Bronchial epithelial cell (primary cell): ENCODE measurements around the gene CHMP1A. TPM values are rescaled to one million over a fixed set of nuclear protein-coding genes. Genes with fewer than 3 reads are reported as not detected.
"Not testable (repeated sequence)": the region's sequence is repeated elsewhere in the genome, so short reads cannot be mapped to it uniquely, and the experiment has no call there.

Experiments
- DNase-seq: peaks from one replicate; pipeline ENCODE4 v3.0.0-alpha.2; 2010; ENCODE audit warnings: low read depth
- FAIRE-seq: peaks from 2 replicates; lab custom pipeline; 2011; peaks lifted over from hg19 to GRCh38; lab: Jason Lieb, UNC
- H3K27me3 ChIP-seq: 2 replicates; pipeline ENCODE4 v1.5.1; 2011; ENCODE audit warnings: low read length; ENCODE audit not compliant: control insufficient read depth, insufficient read depth
- H3K36me3 ChIP-seq: 2 replicates; pipeline ENCODE4 v1.5.1; 2011; ENCODE audit warnings: low read length; ENCODE audit not compliant: control insufficient read depth, insufficient read depth
- H3K4me3 ChIP-seq: 2 replicates; pipeline ENCODE4 v1.5.1; 2011; ENCODE audit warnings: mild to moderate bottlenecking, low read depth, low read length, control low read depth
- total RNA-seq: library from RNA; depleted of rRNA; stranded (reverse); fragments of >200 nt; gene quantifications from 2 replicates; pipeline ENCODE4 v1.2.1, GENCODE V29; 2014
- TF ChIP-seq, protein P1 (sequence below): IDR thresholded peaks from 2 replicates; pipeline ENCODE4 v1.5.1; 2011; ENCODE audit warnings: mild to moderate bottlenecking, moderate library complexity, low read length, control low read depth, inconsistent platforms; ENCODE audit not compliant: insufficient read depth, severe bottlenecking

Gene CHMP1A
- total RNA-seq, 1 donor from 2014 or later, result 101 TPM

DNA sequence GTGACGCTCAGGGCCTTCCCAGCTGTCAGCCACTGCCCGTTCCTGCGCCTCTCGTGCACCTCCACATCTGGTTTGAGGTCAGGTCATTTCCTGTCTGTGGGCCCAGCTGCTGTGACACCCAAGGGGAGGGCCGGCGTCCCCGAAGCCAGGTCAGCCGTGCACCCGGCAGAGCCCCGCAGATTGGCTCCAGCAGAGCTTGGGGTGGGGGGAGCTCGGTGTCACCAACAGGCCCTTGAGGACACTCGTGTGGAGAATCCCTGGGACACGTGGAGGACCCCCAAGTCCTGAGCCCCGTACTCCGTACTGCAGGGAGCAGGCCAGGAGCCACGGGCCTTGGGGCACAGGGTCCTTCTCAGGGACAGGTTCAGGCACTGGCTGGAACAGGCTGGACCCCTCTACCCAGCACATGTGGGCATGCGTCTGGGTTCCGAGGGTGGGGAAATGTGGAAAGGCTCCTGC, 39.2 kb upstream of the CHMP1A start:
- Histone ChIP-seq H3K36me3 (peaks cover 30% of the 10 kb centered on the region), H3K27me3 (no peaks in the 10 kb centered on the region), H3K4me3 (no peak overlapping the region)
- DNase-seq, result no peak
- TF ChIP-seq, protein P1, sequence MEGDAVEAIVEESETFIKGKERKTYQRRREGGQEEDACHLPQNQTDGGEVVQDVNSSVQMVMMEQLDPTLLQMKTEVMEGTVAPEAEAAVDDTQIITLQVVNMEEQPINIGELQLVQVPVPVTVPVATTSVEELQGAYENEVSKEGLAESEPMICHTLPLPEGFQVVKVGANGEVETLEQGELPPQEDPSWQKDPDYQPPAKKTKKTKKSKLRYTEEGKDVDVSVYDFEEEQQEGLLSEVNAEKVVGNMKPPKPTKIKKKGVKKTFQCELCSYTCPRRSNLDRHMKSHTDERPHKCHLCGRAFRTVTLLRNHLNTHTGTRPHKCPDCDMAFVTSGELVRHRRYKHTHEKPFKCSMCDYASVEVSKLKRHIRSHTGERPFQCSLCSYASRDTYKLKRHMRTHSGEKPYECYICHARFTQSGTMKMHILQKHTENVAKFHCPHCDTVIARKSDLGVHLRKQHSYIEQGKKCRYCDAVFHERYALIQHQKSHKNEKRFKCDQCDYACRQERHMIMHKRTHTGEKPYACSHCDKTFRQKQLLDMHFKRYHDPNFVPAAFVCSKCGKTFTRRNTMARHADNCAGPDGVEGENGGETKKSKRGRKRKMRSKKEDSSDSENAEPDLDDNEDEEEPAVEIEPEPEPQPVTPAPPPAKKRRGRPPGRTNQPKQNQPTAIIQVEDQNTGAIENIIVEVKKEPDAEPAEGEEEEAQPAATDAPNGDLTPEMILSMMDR, result no peak
- FAIRE-seq, result no peak

DNA sequence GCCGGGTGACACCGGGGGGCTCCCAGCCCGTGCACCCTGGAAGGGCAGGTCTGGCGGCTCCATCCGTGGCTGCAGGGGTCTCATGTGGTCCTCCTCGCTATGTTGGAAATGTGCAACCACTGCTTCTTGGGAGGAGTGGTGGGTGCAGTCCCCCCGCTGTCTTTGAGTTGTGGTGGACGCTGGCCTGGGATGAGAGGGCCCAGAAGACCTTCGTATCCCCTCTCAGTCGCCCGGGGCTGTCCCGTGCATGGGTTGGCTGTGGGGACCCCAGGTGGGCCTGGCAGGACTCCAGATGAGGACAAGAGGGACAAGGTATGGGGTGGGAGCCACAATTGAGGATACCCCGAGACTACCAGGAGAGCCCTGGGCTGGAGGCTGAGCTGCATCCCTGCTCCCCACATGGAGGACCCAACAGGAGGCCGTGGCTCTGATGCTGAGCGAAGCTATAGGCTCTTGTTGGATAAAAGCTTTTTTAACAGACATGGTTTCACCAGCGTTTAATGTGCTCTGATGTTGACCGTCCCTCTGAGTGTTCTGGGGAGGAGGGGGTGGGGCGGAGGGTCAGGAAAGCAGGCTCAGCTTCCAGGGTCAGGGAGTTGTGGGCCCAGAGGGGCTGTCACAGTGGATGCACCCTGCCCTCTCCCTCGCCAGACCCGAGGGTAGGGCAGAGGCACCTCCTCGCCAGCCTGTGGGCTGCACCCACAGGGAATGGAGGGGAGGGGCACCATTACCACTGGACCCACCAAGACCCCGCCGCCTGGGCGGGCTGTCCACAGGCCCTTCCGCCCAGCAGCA, 38.6 kb upstream of the CHMP1A start:
- TF ChIP-seq, protein P1, result no peak
- H3K36me3 ChIP-seq, result peaks cover 36% of the 10 kb centered on the region
- no peaks in the 10 kb centered on the region for H3K27me3 ChIP-seq
- no peak overlapping the region for H3K4me3 ChIP-seq
- FAIRE-seq (no peak), DNase-seq (no peak)

DNA sequence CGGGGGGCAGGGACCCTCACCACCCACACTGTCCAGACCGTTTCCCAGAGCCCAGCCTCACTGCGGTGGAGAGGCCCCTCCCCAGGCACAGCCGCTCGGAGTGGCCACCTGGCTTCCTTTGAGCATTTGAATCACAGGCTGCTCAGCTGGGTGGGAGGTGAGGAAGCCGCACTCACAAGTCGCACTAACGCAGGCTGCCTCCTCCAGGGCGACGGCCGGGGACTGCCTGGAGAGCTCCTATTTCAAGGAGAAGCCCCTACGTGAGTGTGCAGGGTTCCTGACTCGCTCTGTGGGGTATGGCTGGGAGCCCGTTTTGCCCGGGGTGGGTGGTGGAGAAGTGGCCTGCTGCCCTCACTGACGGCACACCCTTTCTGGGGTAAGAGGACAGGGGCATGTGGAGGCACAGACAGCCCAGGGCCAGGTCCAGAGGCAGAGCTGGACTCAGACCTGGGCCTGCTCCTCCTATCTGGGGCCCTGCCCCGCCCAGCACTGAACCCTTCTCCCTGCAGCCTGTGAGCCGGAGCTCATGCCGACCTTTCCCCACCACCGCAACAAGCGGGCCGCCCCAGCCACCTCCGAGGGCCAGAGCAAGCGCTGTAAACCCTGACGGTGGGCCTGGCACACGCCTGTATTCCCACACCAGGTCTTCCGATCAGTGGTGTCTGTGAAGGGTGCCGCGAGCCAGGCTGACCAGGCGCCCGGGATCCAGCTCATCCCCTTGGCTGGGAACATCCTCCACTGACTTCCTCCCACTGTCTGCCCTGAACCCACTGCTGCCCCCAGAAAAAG, 37.8 kb upstream of the CHMP1A start:
- TF ChIP-seq, protein P1, result no peak
- no peak for DNase-seq
- Histone ChIP-seq H3K36me3 (peaks cover 41% of the 10 kb centered on the region), H3K27me3 (no peaks in the 10 kb centered on the region), H3K4me3 (no peak overlapping the region)
- FAIRE-seq, result no peak

DNA sequence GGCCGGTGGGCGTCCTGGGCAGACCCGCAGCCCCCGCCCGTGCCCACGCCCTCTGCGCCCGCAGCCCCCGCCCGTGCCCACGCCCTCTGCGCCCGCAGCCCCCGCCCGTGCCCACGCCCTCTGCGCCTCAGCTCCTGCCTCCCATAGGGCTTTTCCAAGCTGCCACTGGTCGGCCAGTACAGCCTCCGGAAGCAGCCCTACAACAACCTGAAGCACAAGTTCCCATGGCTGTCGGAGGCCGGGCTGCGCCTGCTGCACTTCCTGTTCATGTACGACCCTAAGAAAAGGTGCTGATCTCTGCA, 37.2 kb upstream of the CHMP1A start:
- not testable (repeated sequence) for H3K4me3 ChIP-seq, DNase-seq, FAIRE-seq, H3K27me3 ChIP-seq
- peaks cover 44% of the 10 kb centered on the region for H3K36me3 ChIP-seq

DNA sequence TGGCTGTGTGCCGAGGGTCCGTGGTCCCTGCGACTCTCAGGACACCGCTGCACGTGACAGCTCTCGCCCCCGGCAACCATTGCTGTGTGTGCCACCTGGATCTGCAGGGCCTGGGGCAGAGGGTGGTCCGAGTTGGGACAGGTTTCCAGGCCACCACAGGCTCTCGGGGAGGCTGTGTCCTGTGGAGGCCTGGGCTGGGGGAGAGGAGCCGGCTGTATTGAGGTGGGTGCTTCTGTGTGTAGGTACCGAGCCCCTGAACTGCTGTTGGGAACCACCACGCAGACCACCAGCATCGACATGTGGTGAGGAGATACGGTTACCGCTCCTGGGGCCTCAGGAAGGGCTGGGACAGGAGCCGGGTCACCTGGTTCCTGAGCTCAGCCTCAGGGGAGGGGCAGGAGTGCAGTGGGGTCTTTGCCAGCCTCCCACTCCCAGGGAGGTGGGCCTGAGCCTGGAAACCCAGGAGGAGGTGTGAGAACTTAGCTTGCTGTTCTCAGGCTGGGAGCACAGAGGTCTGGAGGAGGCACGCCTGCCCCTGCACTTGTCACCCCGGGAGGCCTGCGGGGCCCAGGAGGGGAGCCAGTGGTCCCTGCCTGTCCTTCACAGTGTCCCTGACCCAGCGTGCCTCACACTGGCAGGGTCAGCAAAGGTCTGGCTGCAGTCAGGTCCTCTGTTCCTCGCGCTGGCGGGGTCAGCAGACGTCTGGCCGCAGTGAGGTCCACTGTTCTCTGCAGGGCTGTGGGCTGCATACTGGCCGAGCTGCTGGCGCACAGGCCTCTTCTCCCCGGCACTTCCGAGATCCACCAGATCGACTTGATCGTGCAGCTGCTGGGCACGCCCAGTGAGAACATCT, 36.6 kb upstream of the CHMP1A start:
- FAIRE-seq (no peak), DNase-seq (no peak)
- Histone ChIP-seq H3K4me3 (no peak overlapping the region), H3K27me3 (no peaks in the 10 kb centered on the region), H3K36me3 (peaks cover 45% of the 10 kb centered on the region)
- TF ChIP-seq, protein P1, result no peak
